ENCODE data around the gene KLHL3.
A peak's percentile ranks its signal among the peaks of the same experiment; 100 is the strongest.

Gene KLHL3

DNA sequence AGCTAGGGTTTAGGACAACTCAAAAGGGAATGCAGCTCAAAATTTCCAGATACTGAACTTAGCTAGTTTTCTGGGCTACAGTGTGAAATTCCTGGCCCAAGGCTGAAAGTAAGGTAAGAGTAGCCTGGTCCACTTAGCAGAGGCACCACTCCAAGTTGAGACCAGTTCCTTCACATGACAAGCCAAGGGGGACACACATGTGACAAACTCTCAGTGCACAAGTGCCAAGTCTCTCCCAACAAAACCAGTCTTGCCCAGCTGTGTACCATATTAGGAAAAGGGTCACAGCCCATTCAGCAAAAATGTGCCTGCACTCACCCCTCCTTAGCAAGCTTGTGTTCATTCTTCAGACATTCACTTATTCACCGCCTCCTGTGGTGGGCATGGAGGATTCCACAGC, 27.8 kb downstream of the KLHL3 start:
- DNase-seq (ENCODE audit: low read depth): no peak

DNA sequence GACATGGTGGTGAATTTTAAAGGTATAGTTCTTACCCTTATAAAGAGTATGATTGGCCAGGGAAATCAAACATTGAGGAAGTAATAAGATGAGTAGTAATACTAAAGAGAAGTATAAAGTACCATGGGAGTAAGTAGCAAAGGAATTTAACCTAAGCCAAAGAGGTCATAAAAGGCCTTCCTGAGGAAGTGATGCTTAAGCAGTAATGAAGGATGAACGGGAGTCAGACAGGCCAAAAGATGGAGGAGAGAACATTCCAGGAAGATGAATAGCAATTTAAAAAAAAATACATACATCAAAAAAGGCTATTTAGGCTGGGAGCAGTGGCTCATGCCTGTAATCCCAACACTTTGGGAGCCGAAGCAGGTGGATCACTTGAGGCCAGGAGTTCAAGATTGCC, 29.0 kb downstream of the KLHL3 start:
- peak; percentile 53 for DNase-seq (ENCODE audit: low read depth)

DNA sequence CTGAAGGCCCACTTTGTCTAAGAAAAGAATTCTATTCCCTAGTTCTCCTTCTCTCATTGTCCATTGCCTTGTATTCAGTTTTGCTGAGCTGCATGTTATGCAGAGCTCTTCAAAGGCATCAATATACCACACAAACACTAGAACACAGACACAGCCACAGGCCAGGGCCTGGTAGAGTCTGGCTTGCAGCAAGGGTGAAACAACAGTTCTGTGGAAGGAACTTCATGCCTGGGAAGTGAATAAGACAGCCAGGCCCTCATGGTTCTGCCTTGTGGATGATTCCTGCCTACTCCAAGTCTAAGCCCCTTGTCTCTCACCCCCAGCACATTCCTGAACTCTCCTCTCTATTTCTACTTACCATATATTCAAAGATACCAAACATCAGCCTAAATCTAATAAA, 30.8 kb downstream of the KLHL3 start:
- DNase-seq (ENCODE audit: low read depth): no peak

DNA sequence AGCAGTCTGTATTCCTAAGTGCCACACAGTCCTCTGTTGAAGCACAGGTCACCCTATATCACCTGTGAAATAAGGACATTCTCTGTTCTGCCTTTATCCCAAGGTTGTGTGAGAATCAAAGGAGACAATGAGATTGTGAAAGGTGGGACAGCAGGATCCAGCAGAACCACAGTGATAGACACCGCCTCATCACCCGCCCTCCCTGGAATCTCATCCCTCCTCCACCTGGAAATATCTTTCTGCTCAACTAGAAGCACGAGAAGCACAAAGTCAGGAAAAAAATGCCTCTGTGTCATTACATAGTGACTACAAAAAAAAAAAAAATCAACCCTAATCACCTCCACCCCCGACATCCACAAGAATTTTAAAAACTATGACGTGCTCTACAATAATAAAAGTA, 32.3 kb downstream of the KLHL3 start:
- DNase-seq (ENCODE audit: low read depth): no peak

DNA sequence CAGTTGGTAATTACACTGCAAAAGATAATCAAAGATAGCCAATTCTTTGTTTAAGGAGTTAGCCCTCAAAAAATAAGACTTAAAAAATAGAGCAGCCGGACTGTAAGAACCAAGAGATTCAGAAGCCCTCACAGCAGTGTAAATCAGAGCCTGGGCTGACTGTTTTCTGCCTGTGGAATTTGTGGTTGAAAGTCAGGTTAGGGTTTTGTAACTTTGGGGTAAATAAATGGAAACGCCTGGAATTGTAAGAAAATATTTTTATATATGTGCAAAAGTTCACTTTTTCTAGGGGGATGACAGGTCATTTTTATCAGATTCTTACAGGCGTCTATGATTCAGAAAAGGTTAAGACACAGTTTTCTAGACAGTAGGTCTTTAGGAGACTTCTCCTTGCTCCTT, 35.6 kb downstream of the KLHL3 start:
- no peak for DNase-seq (ENCODE audit: low read depth)

DNA sequence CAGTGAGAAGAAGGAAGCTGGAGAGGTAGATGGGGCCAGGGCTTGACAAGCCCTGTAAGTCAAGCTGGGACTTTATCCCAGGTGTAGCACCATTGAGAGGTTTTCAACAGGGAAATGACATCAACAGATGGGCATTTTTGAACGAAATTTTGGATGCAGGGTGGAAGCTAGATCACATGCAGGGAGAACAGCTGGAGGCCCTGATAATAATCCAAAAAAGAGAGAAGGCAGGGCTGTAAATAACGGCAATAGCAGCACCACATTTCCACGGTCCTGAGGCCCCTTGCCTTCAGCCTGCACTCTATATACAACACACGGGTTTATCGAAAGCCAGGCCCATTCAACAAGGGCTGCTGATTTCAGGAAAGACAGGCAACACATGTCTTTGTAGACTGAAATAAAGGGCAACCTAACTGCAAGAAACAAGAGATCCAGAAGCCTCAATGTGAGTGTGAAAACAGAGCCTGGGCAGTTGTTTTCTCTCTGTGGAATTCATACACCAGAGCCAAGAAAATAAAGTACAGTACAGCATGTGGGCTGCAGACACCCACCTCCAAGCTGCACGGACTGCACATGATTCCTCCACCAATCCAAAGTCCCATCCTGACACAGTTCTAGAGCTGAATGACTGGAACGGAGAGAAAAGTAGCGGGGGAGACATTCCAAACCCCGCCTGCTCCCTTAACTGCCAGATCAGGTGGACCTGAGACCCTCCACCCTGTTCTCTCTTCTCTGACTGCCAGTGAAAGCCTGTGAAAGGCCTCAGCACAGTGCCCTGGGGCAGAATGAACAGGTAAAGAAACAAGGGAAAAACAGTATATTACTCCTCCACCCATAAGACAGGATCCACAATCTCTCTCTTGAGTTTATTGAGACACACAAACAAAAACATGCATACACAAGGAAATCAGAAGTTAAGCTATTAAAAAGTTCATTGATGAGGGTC, 36.3 kb downstream of the KLHL3 start:
- DNase-seq (ENCODE audit: low read depth): no peak

DNA sequence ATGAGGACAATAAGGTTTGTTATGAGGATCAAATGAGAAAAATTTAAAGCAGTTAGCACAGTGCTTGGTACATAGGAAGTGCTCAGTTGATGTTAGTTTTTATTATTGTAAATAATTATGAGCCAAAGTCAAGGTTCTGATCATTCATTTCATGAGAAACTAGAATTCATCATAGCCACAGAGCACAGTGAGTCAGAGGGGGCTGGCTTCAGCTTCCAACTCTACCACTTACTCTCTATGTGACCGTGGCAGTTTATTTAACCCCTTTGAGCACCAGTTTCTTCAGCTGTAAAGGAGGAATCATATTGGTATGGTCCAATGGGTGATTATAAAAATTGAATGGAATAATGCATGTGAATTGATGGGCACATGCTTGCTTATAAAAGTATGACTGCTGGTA, 39.4 kb downstream of the KLHL3 start:
- DNase-seq (ENCODE audit: low read depth): no peak

DNA sequence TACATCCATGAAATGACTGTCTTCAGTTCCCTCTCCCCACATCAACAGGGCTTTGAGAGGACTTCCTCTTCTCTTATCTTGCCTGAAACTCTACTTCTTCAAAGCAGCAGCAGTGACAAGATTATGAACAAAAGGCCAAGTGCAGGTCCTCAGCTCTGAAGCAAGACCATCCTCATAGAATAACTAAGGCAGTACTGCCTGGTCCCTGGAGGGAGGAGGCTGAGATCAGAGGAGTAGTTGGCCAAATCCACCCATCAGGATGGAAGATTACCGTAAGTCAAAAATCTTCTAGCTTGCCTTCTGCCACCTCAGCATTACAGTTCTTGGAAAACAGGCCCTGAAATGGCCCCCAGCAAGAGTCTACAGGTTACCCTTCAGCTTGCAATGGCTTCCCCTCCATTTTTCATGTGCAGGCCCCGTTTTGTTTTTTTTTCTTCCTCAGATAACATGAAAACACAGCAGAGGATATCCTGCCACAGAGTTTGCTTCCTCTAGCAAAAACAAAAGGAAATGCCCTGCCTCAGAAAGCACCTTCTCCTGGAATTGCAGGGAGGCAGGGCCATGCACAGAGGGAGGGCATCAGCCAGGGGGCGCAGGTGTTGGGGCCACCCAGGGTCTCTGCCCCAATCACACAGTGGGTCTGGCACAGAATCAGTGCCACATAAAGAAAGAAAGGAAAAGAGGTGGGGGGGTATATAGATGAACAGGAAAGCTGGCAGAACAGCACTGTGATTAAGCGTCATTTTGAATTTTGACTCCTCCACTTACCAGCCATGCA, 40.0 kb downstream of the KLHL3 start:
- no peak for DNase-seq (ENCODE audit: low read depth)

DNA sequence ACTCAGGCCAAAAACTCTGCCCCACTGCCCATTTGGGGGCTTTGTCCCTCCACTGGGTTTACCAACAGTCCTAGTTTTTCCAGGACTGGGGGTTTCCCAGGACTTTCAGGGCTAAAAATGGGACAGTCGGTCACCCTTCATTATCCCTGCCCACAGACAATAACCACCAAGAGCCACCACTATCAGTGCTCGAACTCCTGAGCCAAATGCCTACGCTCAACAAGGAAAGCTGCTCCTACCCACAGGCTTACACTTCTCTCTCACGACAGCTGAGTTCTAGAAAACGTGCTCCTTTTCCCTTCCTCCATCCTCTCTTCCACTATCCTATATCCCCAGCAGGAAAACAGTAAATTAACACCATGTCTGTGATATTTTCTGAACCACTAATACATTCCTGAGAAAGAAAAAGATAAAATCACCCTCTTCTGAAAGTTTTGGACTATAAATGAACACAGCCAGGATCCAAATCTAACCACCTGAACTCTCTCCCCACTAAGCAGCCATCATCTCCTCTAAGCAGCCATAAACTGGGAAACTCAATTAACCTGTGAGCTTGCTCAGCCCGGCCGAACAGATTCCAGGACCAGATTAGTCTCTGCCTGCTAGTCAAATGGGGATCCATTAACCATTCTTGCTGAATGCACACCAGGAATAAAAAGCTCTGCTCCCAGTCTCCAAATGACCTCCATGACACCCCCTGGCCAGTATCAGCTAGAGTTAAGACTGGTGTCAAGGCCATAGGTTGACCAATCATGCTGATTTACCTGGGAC, 41.8 kb downstream of the KLHL3 start:
- no peak for DNase-seq (ENCODE audit: low read depth)

DNA sequence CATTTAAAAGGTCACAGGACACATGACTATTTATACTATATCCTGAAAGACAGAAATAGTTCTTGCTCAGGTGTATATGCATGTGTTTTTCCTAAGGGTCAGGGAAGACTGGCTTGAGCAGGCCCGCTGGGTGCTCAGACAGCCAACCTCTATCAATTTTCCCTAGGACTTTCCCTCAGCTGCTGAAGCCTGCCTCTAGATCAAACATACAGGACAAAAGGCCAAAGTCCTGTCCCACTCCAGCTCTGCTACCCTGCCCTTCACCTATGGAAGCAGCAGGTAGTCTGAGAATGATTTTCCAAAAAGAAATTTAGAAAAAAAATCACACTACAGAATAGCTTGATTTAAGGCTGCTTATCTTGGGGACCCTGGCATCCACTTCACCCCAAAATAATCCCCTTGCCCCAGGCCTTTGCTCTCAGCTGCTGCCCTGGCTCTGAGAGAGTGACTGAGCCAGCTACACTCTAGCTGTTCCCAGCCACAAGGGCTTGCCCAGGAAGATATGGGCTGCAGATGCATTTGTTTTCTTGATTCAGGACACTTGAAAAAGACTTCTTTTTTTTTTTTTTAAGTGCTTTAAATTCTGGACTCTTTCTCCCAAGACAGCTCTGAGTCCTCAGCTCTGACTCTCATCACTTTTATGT, 42.5 kb downstream of the KLHL3 start:
- DNase-seq (ENCODE audit: low read depth): no peak

DNA sequence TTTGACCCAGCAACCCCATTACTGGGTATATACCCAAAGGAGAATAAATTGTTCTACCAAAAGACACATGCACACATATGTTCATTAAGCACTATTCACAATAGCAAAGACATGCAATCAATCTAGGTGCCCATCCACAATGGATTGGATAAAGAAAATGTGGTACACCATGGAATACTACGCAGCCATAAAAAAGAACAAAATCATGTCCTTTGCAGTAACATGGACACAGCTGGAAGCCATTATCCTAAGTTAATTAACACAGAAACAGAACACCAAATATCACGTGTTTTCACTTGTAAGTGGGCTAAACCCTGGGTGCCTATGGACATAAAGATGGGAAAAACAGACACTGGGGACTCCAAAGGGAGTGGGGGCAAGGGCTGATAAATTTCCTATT, 46.6 kb downstream of the KLHL3 start:
- DNase-seq (ENCODE audit: low read depth): no peak

DNA sequence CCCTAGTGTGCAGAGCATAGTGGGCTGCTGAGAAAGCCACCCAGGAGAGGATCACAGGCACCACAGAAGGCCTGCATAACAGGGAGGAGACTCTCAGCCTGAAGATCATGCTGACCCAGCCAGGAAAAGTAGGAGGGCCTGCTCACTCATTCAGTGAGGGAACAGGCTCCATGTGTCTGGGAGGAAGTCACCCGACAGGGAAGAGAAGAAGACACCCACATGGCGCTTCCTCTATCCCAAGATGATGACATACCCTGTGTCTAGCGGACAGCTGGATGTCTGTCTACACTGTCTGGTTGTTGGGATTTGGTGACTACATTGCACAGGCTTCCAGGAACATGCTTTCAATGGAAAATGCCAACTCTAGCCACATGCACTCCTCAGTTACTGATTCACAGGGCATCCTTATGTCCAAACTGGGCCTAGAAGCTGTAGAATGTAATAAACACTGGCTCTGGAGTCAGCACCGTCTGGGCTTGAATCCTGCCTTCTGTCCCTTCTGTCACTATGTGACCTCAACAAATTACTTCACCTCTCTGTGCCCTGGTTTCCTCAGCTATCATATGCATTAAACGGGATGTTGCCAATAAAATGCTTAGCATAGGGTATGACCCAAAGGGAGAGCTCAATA, 47.6 kb downstream of the KLHL3 start:
- no peak for DNase-seq (ENCODE audit: low read depth)

DNA sequence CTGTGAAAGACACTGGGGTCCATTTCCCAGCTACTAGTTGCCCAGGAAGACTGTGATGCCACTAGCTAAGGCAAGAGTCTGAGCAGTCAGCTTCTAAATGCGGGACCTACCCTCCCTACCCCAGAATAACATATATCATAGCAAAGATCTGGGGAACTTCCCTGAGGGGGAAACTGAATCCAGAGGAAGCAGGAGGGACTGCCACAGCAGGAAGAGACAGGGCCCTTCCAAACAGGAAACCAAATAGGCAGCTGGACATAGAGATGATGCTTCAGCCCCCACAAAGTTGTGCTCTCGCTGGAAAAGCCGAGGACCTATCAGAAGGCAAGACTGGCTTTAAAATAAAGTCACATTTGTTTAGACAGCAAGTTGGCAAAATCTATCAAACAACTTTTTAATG, 51.1 kb downstream of the KLHL3 start:
- no peak for DNase-seq (ENCODE audit: low read depth)

DNA sequence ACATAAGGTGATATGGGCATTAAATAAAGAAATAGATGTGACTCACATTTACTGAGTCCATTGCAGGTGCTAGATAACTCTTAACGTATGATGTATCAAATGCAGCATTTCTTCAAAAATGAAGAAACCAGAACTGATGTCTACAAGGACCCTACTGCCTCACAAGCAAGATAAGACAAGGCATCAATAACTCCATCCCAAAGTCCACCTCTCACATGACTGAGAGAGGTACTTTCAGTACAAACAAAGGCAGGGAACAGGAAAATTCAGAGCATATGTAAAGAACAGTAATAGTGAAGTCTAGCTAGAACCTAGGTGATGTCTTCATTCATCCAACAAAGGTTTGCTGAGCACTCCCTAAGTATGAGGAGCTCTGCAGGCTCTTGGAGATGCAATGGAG, 54.7 kb downstream of the KLHL3 start:
- DNase-seq (ENCODE audit: low read depth): no peak

DNA sequence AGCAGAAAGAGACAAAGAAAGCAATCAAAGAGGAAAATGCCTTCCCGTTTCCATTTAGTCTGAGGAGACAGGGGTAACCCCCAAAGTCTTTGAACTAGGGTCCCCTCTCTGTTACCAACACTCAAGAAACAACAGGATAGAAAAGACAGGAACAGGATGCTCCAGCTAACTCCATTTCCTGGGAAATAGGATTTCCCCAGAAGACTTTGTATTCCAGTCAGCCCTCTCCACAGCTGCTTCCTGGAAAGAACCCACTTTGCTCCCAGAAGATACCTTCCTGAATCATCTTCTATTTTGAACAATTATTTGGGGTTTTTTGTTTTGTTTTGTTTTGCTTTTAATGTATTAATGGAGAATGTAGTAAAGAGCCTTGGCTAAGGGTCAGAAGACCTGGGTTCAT, 56.0 kb downstream of the KLHL3 start:
- no peak for DNase-seq (ENCODE audit: low read depth)

DNA sequence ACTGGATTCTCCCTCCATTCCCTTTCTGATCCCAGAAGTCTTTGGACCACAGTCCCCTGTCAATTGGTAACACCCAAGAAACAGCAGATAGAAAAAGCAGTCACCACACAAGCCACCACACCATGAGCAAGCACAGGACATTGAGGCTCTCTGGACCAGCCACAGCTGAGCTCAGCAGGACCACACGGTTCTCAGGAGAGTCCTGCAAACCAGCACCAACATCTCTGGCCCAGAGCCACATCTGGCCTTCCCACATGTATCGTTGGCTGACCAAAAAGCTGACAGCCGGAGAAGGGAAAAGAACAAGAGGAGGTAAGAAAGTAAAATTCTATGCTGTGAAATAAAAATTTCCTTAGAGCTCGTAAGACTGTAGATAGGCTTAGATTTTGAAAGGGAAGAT, 56.7 kb downstream of the KLHL3 start:
- DNase-seq (ENCODE audit: low read depth): no peak

DNA sequence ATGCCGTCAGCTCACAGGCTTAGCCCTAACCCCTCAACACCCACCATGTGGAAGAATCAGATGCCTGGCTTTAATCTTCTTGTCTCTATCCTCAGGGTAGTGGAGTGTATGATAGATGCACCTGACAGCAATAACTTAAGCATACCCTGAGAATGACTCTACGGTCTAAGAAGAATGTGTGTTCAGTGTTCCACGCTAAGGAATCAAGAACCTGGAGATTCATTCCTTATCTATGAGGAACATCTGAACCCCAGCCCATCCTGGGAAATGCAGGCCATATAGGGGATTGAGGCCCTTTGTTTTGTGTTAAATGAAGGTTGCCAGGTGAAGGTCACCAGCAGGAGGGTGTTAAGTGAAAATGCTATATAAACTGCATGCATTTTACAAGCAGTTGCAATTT, 63.0 kb downstream of the KLHL3 start:
- DNase-seq (ENCODE audit: low read depth): no peak

DNA sequence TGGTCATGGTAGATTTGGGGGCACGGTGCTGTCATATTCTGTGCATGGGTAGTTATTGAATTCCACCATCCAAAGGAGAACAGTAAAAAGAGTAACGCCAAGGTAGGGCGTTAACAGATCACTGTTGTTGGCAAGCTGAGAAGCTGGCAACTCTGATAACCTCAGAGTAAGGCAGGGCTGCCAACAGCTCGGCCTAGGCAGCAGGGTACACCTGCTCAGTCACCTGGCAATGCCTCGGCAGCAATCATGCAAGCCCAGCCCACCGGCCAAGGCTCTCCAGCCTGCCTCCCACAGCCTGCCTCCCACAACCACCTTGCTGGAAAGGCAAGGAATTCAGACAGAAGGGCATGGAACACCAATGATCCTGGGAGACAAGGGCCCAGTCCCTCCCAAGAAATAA, 63.9 kb downstream of the KLHL3 start:
- no peak for DNase-seq (ENCODE audit: low read depth)

DNA sequence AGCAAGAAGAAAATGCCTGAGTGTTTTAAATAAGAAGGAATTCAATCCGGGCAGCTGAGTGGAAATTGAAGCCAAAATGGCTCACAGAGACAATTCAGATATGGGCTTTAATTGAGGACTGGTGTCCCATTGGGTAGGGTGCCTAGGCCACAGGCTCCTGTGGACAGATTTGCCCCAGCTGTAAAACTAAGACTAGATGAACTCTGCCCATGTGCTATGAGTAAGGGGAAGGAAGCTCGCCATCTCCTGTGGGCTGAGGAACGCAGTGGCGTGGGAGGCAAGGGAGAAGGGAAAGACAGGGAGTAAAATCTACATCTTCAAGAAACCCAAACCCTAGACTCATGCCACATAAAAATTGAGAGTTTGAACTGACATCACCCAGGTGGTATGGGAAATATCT, 66.1 kb downstream of the KLHL3 start:
- no peak for DNase-seq (ENCODE audit: low read depth)

DNA sequence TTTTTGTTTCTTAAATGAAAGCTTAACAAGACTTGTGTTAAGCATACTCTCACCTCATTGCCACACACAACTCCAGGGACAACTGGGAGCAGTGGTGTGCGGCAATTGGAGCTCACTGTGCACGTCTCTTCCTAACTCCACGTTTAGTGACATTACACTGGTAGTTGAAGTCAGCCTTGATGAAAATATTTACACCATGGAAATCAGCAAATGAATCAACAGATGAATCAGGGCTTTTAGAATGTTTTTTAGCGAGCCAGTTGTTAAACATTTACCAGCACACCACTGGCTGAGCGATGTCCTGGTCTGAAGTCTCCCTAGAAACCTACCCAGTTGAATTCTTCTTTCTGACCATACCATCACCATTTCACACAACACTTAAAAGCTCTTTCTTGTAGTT, 67.3 kb downstream of the KLHL3 start:
- DNase-seq (ENCODE audit: low read depth): no peak

DNA sequence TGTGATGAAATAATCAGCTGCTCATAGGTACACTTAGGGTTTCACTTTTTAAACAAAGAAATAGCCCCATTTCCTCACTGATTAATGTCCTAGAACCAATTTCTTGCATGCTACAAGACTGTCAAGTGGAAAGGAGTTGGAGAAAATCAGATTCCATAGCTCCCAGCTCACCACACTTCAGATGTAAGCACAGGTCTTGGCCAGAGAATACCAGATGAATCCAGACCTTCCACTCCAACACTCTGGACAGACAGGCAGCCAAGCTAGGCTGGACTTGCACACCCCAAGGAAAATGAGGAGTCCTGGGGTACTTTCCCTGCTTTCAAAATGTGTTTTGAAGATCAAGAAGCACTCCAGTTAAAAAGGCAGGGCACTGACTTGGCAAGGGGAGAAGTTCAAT, 68.5 kb downstream of the KLHL3 start:
- no peak for DNase-seq (ENCODE audit: low read depth)

DNA sequence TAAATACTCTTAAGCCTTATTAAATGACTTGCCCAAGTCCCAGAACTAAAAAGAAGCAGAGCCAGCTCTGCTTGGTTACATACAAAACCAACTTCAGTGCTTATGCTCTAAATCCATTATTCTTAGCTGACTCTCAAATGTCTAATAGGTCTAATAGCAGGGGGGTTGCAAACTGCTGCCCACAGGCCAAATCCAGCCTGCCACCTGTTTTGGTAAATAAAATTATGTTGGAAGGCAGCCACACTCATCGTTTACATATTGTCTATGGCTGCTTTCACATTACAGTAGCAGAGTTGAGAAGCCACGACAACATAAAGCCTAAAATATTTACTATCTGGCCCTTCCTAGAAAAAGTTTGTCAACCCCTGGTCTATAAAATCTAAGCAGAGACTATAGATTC, 69.0 kb downstream of the KLHL3 start:
- no peak for DNase-seq (ENCODE audit: low read depth)

All from HS-5 (cell line).